ENCODE measurements around the gene RNF103. TPM values are rescaled to one million over a fixed set of nuclear protein-coding genes. Genes with fewer than 3 reads are reported as not detected.

The RNF103 gene
- total RNA-seq, 2 experiments from 2014 or later, result 124 to 130 TPM

DNA sequence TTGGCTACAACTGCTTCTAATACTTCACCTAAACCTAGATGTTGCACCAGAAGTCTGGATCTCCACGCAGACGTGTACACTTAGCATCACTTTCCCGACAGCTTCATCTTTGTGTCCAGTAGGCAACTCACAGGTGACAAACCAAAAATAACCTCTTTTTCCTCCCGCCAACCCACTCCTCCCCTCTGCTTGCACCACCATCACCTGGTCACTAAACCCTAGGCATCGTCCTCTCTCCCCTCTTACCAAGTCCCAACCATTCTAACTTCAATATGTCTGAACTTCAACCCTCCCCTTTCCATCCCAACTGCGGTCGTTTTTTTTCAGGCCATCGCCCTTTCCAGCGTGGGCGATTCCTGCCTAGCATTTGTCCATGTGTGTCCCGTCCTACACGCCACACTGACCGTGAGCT, 60.0 kb downstream of the RNF103 start:
- POLR2A ChIA-PET, result interaction anchor here (1.9 to 4.5 kb wide), 6 partner anchors 11 to 122 kb away, joined by 5 to 55 read pairs (median 27); partner anchors contain the start of genes KDM3A and RNF103
- H3K4me3 ChIP-seq (ENCODE audit: low read length), result peak overlapping the region; percentile 99
- CTCF ChIA-PET, result no interaction called here
- H3K4me1 ChIP-seq (ENCODE audit: insufficient read depth, low read length), result peaks cover 28% of the 10 kb centered on the region
- intact Hi-C loops (cut with DNase I, micrococcal nuclease), result loop anchor here (2.0 to 10.0 kb wide), 5 partner anchors 49 to 369 kb away; partner anchors contain the start of genes RNF103 (in 2 of the 2), IMMT (in 1 of the 2), KDM3A (in 1 of the 2) and MRPL35 (in 1 of the 2)
- peaks cover 25% of the 10 kb centered on the region for H3K36me3 Mint-ChIP-seq (ENCODE audit: low read depth)
- no peak for ATAC-seq (ENCODE audit: poor library complexity)
- peaks cover 5% of the 10 kb centered on the region for H3K36me3 ChIP-seq (ENCODE audit: insufficient read depth, low read length)
- peaks cover 39% of the 10 kb centered on the region for H3K4me1 Mint-ChIP-seq (ENCODE audit: low read depth)
- no peaks in the 10 kb centered on the region for H3K9me3 Mint-ChIP-seq
- H3K27ac Mint-ChIP-seq, result peak overlapping the region; percentile 98
- no peaks in the 10 kb centered on the region for H3K9me3 ChIP-seq (ENCODE audit: control insufficient read depth in 1 of 2, insufficient read depth in 1 of 2, low read length in 2 of 2)
- peak overlapping the region; percentile 99 to 100 for H3K27ac ChIP-seq (ENCODE audit: low read depth in 1 of 2, low read length in 2 of 2)
- peak overlapping the region; percentile 98 for H3K4me3 Mint-ChIP-seq
- H3K27me3 Mint-ChIP-seq, result peaks cover 3% of the 10 kb centered on the region
- DNase-seq, result no peak
- TF ChIP-seq, protein P1, sequence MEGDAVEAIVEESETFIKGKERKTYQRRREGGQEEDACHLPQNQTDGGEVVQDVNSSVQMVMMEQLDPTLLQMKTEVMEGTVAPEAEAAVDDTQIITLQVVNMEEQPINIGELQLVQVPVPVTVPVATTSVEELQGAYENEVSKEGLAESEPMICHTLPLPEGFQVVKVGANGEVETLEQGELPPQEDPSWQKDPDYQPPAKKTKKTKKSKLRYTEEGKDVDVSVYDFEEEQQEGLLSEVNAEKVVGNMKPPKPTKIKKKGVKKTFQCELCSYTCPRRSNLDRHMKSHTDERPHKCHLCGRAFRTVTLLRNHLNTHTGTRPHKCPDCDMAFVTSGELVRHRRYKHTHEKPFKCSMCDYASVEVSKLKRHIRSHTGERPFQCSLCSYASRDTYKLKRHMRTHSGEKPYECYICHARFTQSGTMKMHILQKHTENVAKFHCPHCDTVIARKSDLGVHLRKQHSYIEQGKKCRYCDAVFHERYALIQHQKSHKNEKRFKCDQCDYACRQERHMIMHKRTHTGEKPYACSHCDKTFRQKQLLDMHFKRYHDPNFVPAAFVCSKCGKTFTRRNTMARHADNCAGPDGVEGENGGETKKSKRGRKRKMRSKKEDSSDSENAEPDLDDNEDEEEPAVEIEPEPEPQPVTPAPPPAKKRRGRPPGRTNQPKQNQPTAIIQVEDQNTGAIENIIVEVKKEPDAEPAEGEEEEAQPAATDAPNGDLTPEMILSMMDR (IDR thresholded peaks at IDR 0.05), result no peak
- no peaks in the 10 kb centered on the region for H3K27me3 ChIP-seq (ENCODE audit: control insufficient read depth in 1 of 2, insufficient read depth in 2 of 2, low read length in 2 of 2)

DNA sequence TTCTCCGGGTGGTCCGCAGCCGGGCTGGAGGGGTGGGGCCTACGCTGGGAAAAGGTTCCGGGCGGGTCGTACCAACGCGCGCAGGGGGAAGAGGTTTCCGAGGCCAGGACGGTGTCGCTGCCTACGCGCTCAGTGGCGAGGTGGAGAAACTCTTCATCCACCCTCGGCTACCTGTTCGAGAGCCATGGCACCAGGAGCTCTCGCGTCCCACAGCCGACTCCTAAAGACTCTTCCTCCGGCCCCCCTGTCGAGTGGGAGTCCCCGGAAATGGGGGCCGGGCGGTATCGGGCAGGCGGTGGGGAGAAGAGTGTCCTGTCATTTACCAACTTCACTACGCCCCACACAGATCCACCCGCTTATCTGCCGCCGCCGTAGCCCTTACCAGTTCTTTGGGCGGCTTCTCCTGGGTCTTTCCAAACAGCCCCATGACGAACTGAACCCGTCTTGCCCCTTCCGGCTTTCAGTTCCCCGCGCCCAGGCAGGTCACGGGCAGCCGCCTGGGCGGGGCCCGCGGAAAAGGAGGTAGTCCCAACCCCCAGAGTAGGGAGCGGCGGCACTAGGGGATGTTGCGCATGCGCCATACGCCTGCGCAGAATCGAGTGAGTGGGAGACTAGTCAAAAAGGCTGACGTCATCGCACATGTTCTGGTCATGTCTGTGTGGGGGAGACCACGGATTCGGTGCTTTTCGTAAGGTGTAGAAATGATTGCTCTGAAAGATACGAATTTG, 60.6 kb downstream of the RNF103 start, which contains the start of gene CHMP3:
CHMP3 (minus strand) TSS at position 522 of the 728 bp plus-strand sequence; CDS start at position 427, 95 bp downstream.
- Mint-ChIP-seq H3K9me3 (no peaks in the 10 kb centered on the region), H3K4me3 (peak within 1 kb of the TSS; percentile 98), H3K27me3 (peaks cover 3% of the 10 kb centered on the region), H3K4me1 (ENCODE audit: low read depth) (peaks cover 39% of the 10 kb centered on the region), H3K27ac (peak within 1 kb of the TSS; percentile 98), H3K36me3 (ENCODE audit: low read depth) (peaks cover 25% of the 10 kb centered on the region)
- peak; percentile 91 to 99 (median 95) for DNase-seq
- ATAC-seq (ENCODE audit: poor library complexity), result peak; percentile 90
- no peaks in the 10 kb centered on the region for H3K27me3 ChIP-seq (ENCODE audit: control insufficient read depth in 1 of 2, insufficient read depth in 2 of 2, low read length in 2 of 2)
- intact Hi-C loops (cut with DNase I, micrococcal nuclease), result loop anchor here (2.0 to 10.0 kb wide), 5 partner anchors 48 to 368 kb away; partner anchors contain the start of genes RNF103 (in 2 of the 2), IMMT (in 1 of the 2), KDM3A (in 1 of the 2) and MRPL35 (in 1 of the 2)
- H3K4me3 ChIP-seq (ENCODE audit: low read length), result peak within 1 kb of the TSS; percentile 99
- H3K27ac ChIP-seq (ENCODE audit: low read depth in 1 of 2, low read length in 2 of 2), result peak within 1 kb of the TSS; percentile 99 to 100
- no peaks in the 10 kb centered on the region for H3K9me3 ChIP-seq (ENCODE audit: control insufficient read depth in 1 of 2, insufficient read depth in 1 of 2, low read length in 2 of 2)
- ChIA-PET POLR2A (interaction anchor here (0.9 to 4.5 kb wide), 12 partner anchors 11 to 1237 kb away, joined by 3 to 55 read pairs (median 6); partner anchors contain the start of genes KDM3A and RNF103), CTCF (no interaction called here)
- peaks cover 5% of the 10 kb centered on the region for H3K36me3 ChIP-seq (ENCODE audit: insufficient read depth, low read length)
- H3K4me1 ChIP-seq (ENCODE audit: insufficient read depth, low read length), result peaks cover 28% of the 10 kb centered on the region
- TF ChIP-seq, protein P1 (IDR thresholded peaks at IDR 0.05), result no peak

DNA sequence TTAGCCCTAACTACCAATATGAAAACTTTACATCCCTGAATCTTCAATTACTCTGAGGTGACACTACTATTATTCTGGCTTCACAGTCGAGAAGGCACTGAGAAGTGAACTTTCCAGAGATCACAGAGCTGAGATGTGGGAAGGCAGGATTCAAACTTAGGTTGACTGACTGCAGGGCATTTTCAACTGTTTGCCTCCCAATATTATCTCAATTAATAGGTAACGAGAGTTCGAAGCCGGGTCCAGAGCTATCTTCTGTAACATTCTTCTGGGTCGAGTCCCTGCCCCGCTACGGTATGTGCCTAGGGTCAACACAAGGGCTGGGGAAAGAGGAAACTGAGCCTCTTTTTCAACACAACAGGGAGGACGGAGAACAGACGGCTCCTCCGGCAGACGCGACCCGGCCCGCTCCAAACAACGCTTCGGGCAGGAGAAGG, 61.2 kb downstream of the RNF103 start:
- Mint-ChIP-seq H3K4me3 (peak overlapping the region; percentile 98), H3K27me3 (peaks cover 3% of the 10 kb centered on the region), H3K36me3 (ENCODE audit: low read depth) (peaks cover 25% of the 10 kb centered on the region), H3K27ac (peak overlapping the region; percentile 98), H3K4me1 (ENCODE audit: low read depth) (peaks cover 39% of the 10 kb centered on the region), H3K9me3 (no peaks in the 10 kb centered on the region)
- Histone ChIP-seq H3K36me3 (ENCODE audit: insufficient read depth, low read length) (peaks cover 5% of the 10 kb centered on the region), H3K4me1 (ENCODE audit: insufficient read depth, low read length) (peaks cover 30% of the 10 kb centered on the region), H3K9me3 (ENCODE audit: control insufficient read depth in 1 of 2, insufficient read depth in 1 of 2, low read length in 2 of 2) (no peaks in the 10 kb centered on the region), H3K27me3 (ENCODE audit: control insufficient read depth in 1 of 2, insufficient read depth in 2 of 2, low read length in 2 of 2) (no peaks in the 10 kb centered on the region), H3K4me3 (ENCODE audit: low read length) (peak overlapping the region; percentile 99), H3K27ac (ENCODE audit: low read depth in 1 of 2, low read length in 2 of 2) (peak overlapping the region; percentile 99 to 100)
- intact Hi-C loops (cut with DNase I, micrococcal nuclease), result loop anchor here (2.0 to 10.0 kb wide), 5 partner anchors 48 to 368 kb away; partner anchors contain the start of genes RNF103 (in 2 of the 2), IMMT (in 1 of the 2), KDM3A (in 1 of the 2) and MRPL35 (in 1 of the 2)
- ChIA-PET POLR2A (interaction anchor here (0.9 to 4.5 kb wide), 11 partner anchors 10 to 1236 kb away, joined by 3 to 55 read pairs (median 5); partner anchors contain the start of genes KDM3A and RNF103), CTCF (no interaction called here)
- no peak for DNase-seq
- ATAC-seq (ENCODE audit: poor library complexity), result no peak
- TF ChIP-seq, protein P1 (IDR thresholded peaks at IDR 0.05), result no peak
